Measurements from ENCODE around the gene ADRB1.

ADRB1 gene

DNA sequence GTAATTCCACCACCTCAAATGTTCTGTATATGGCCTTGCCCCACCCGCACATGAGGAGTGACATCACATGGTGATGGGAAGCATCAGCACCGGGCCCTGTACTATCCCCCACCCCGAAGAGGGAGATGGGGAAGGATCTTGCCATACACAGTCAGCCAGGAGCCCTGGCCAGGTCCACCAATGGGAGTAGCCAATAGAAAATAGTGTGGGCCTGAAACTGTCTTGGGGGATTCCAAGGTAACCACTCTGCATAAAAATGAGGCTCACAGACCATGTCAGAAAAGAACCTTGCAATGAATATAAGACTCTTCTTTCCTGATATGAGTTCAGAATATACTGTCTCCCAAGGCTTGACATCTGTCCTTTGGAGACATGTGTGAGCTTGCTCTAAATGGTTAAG lies 51.1 kb downstream of the ADRB1 start:
- DNase-seq (ENCODE audit: low read depth in 2 of 2): no peak

- no peak for DNase-seq (ENCODE audit: low read depth in 2 of 2)
Observed at GRCh38 chr10:114095559-114096337, 52.1 kb downstream of the ADRB1 start.

Measured in stimulated activated CD8-positive, alpha-beta memory T cell treated with anti-CD3 and anti-CD28 coated beads, Interleukin-7, amount 100 ng/mL, for 4 hours (primary cell).